IMR-90 (cell line): ENCODE results near the gene PLCB4. TPM values are rescaled to one million over a fixed set of nuclear protein-coding genes. Genes with fewer than 3 reads are reported as not detected.

Source experiments
- ATAC-seq: fragments of 200-7000 bp; cut with Tn5 transposase; 2 replicates; pipeline ENCODE4 v1.9.1; 2020; ENCODE audit warnings: low read depth, mild to moderate bottlenecking, moderate library complexity
- BruUV-seq: library from RNA; stranded (reverse); fragments of 400-500 nt; replicated peaks from 2 replicates; lab custom pipeline; 2021; lab: Mats Ljungman, UMichigan
- CTCF ChIA-PET: fragments of 300-600 bp; formaldehyde crosslinking; extraction: SDS; loops from one replicate; lab custom pipeline; 2021; ENCODE audit warnings: antibody characterized with exemption; lab: Yijun Ruan, JAX
- POLR2A ChIA-PET: fragments of 300-600 bp; sonication (Branson Sonifier 250); formaldehyde crosslinking; loops from one replicate; lab custom pipeline; 2022; ENCODE audit warnings: antibody characterized with exemption; ENCODE audit not compliant: unreplicated experiment; lab: Charles Lee
- DNase-seq: peaks from one replicate; pipeline ENCODE4 v3.0.0; 2013
- H2AFZ ChIP-seq: replicated peaks from 2 replicates; pipeline ENCODE3; 2013; ENCODE audit warnings: low read length, mild to moderate bottlenecking; ENCODE audit not compliant: poor library complexity
- H2AK5ac ChIP-seq: 2 replicates; pipeline ENCODE4 v1.6.1; 2013; ENCODE audit warnings: low read depth, low read length, inconsistent platforms
- H2AK9ac ChIP-seq: replicated peaks from 2 replicates; pipeline ENCODE3; 2013; ENCODE audit warnings: mild to moderate bottlenecking, low read depth, low read length, moderate library complexity; ENCODE audit not compliant: poor library complexity
- H2BK120ac ChIP-seq: 2 replicates; pipeline ENCODE4 v1.6.1; 2013; ENCODE audit warnings: low read depth, low read length, inconsistent platforms
- H2BK15ac ChIP-seq: 3 replicates; pipeline ENCODE4 v1.6.1; 2013; ENCODE audit warnings: low read depth, low read length, inconsistent platforms
- H2BK20ac ChIP-seq: 2 replicates; pipeline ENCODE4 v1.6.1; 2013; ENCODE audit warnings: low read depth, mild to moderate bottlenecking, inconsistent platforms, low read length, moderate library complexity
- H2BK5ac ChIP-seq: 2 replicates; pipeline ENCODE4 v1.6.1; 2013; ENCODE audit warnings: mild to moderate bottlenecking, low read depth, low read length, inconsistent platforms; ENCODE audit not compliant: poor library complexity, severe bottlenecking
- H3K14ac ChIP-seq: replicated peaks from 2 replicates; pipeline ENCODE4 v1.6.1; 2013; ENCODE audit warnings: low read depth, low read length, inconsistent platforms
- H3K18ac ChIP-seq: 2 replicates; pipeline ENCODE4 v1.6.1; 2013; ENCODE audit warnings: low read depth, low read length, control low read depth
- H3K23ac ChIP-seq: 2 replicates; pipeline ENCODE4 v1.6.1; 2013; ENCODE audit warnings: low read depth, low read length, inconsistent platforms
- H3K27ac ChIP-seq: 2 replicates; pipeline ENCODE4 v1.5.1; 2013; ENCODE audit warnings: mild to moderate bottlenecking, control low read depth, low read length; ENCODE audit not compliant: insufficient read depth
- H3K27me3 ChIP-seq: 2 replicates; pipeline ENCODE4 v1.6.1; 2013; ENCODE audit warnings: low read length; ENCODE audit not compliant: control insufficient read depth, insufficient read depth
- H3K36me3 ChIP-seq: 2 replicates; pipeline ENCODE4 v1.6.1; 2013; ENCODE audit warnings: low read length, mixed read lengths; ENCODE audit not compliant: control insufficient read depth, insufficient read depth
- H3K4ac ChIP-seq: 2 replicates; pipeline ENCODE4 v1.6.1; 2013; ENCODE audit warnings: low read depth, low read length, inconsistent platforms
- H3K4me1 ChIP-seq: 2 replicates; pipeline ENCODE4 v1.6.1; 2013; ENCODE audit warnings: low read length, mixed read lengths; ENCODE audit not compliant: control insufficient read depth, insufficient read depth
- H3K4me2 ChIP-seq: 2 replicates; pipeline ENCODE4 v1.6.1; 2013; ENCODE audit warnings: low read depth, mild to moderate bottlenecking, control low read depth, low read length, moderate library complexity
- H3K4me3 ChIP-seq: 2 replicates; pipeline ENCODE4 v1.5.1; 2013; ENCODE audit warnings: low read depth, mild to moderate bottlenecking, control low read depth, low read length, moderate library complexity; ENCODE audit not compliant: insufficient read depth
- H3K56ac ChIP-seq: 2 replicates; pipeline ENCODE4 v1.6.1; 2013; ENCODE audit warnings: low read length, inconsistent platforms; ENCODE audit not compliant: insufficient read depth; ENCODE audit errors: extremely low read depth
- H3K79me1 ChIP-seq, 2 experiments: 2 replicates each; pipeline ENCODE4 v1.6.1; 2013; ENCODE audit warnings: low read length in 2 of 2, inconsistent platforms in 1 of 2, low read depth in 1 of 2
- H3K9ac ChIP-seq: 2 replicates; pipeline ENCODE4 v1.6.1; 2013; ENCODE audit warnings: low read depth, low read length, control low read depth
- H3K9me1 ChIP-seq: 2 replicates; pipeline ENCODE4 v1.6.1; 2013; ENCODE audit warnings: low read length, inconsistent platforms; ENCODE audit not compliant: insufficient read depth
- H3K9me3 ChIP-seq: 2 replicates; pipeline ENCODE4 v1.6.1; 2013; ENCODE audit warnings: low read length; ENCODE audit not compliant: control insufficient read depth, insufficient read depth
- H4K20me1 ChIP-seq: 2 replicates; pipeline ENCODE4 v1.6.1; 2013; ENCODE audit warnings: low read length, inconsistent platforms; ENCODE audit not compliant: insufficient read depth
- H4K5ac ChIP-seq: 2 replicates; pipeline ENCODE4 v1.6.1; 2013; ENCODE audit warnings: mild to moderate bottlenecking, low read depth, low read length, control low read depth
- H4K8ac ChIP-seq, 2 experiments: 2 replicates each; pipeline ENCODE4 v1.6.1; 2013; ENCODE audit warnings: low read depth in 2 of 2, low read length in 2 of 2, control low read depth in 1 of 2, inconsistent platforms in 1 of 2
- H4K91ac ChIP-seq: 2 replicates; pipeline ENCODE4 v1.6.1; 2013; ENCODE audit warnings: low read depth, low read length, inconsistent platforms; ENCODE audit not compliant: insufficient read depth
- BHLHE40 ChIP-seq: fragments of 150-350 bp; IDR thresholded peaks from 2 replicates; pipeline ENCODE4 v1.6.1; 2016; ENCODE audit warnings: mild to moderate bottlenecking, low read depth, low read length
- CEBPB ChIP-seq: IDR thresholded peaks from 2 replicates; pipeline ENCODE4 v1.6.1; 2012; ENCODE audit warnings: low read depth, low read length, improper control_type of control experiment
- FOS ChIP-seq: fragments of 150-350 bp; IDR thresholded peaks from 2 replicates; pipeline ENCODE4 v1.6.1; 2016; ENCODE audit warnings: low read depth, low read length
- MXI1 ChIP-seq: IDR thresholded peaks from 2 replicates; pipeline ENCODE4 v1.6.1; 2012; ENCODE audit warnings: low read depth, mild to moderate bottlenecking, low read length, moderate library complexity, borderline replicate concordance
- POLR2A ChIP-seq: IDR thresholded peaks from 2 replicates; pipeline ENCODE4 v1.6.1; 2012; ENCODE audit warnings: mild to moderate bottlenecking, low read depth, low read length
- RAD21 ChIP-seq: IDR thresholded peaks from 2 replicates; pipeline ENCODE4 v1.6.1; 2012; ENCODE audit warnings: low read length, improper control_type of control experiment
- RCOR1 ChIP-seq: IDR thresholded peaks from 2 replicates; pipeline ENCODE4 v1.6.1; 2012; ENCODE audit warnings: mild to moderate bottlenecking, low read length, improper control_type of control experiment; ENCODE audit not compliant: insufficient replicate concordance
- RFX5 ChIP-seq: IDR thresholded peaks from 2 replicates; pipeline ENCODE4 v1.8.0; 2012; ENCODE audit warnings: low read depth, mild to moderate bottlenecking, low read length, moderate library complexity
- USF2 ChIP-seq: fragments of 150-350 bp; IDR thresholded peaks from 2 replicates; pipeline ENCODE4 v1.6.1; 2017; ENCODE audit warnings: mild to moderate bottlenecking, antibody characterized with exemption, low read length, low read depth
- WGBS, 2 experiments: methylation state at CpG; one replicate each; pipeline versions ENCODE4 v1.1.5 to v1.1.7; 2013; ENCODE audit warnings: missing lambda C conversion rate in 2 of 2; ENCODE audit not compliant: insufficient read length in 1 of 2; ENCODE audit errors: extremely low coverage in 2 of 2; 5-methylcytosine and 5-hydroxymethylcytosine counted together
- dilution Hi-C: fragments of 300-500 bp; cut with HindIII; formaldehyde crosslinking; loops from one replicate; pipeline ENCODE4 v1.14.3; 2018; ENCODE audit warnings: low sequenced_read_pairs; ENCODE audit not compliant: unreplicated experiment
- in situ Hi-C: fragments of 300-500 bp; cut with MboI; formaldehyde crosslinking; loops from 3 replicates; pipeline ENCODE4 v1.14.3; 2019; ENCODE audit warnings: low sequenced_read_pairs, inconsistent platforms, mixed read lengths
- intact Hi-C: fragments of 100-400 bp; cut with micrococcal nuclease; formaldehyde crosslinking; loops from 2 replicates; pipeline ENCODE4 v1.10.0; 2022
- polyA plus RNA-seq, 3 experiments: library from polyadenylated mRNA; depleted of rRNA; stranded (reverse); fragments of >200 nt; gene quantifications; 2 replicates each; pipeline ENCODE4 v1.2.3, GENCODE V29; 2012; ENCODE audit warnings: low replicate concordance in 1 of 3
- total RNA-seq: library from RNA; depleted of rRNA; stranded (reverse); fragments of >200 nt; gene quantifications from 2 replicates; pipeline ENCODE4 v1.2.3, GENCODE V29; 2012
- TF ChIP-seq, protein P1 (sequence below): fragments of 150-350 bp; IDR thresholded peaks from 2 replicates; pipeline ENCODE4 v1.6.1; 2016; ENCODE audit warnings: low read depth, mild to moderate bottlenecking, low read length, moderate library complexity, borderline replicate concordance
- TF ChIP-seq, protein P2 (sequence below): conservative IDR thresholded peaks from 2 replicates; pipeline ENCODE4 v1.5.1; 2012; ENCODE audit warnings: mild to moderate bottlenecking, low read depth, low read length, improper control_type of control experiment

The PLCB4 gene
- total and polyA plus RNA-seq, 2 of the 4 experiments (the other 2 are of a cell fraction), result 12.5 to 24.0 TPM

- peak; percentile 77 for TF ChIP-seq RAD21
- no peak for TF ChIP-seq POLR2A
- no peak for TF ChIP-seq RCOR1
Measured at GRCh38 chr20:9359561-9360308, 290.8 kb downstream of the PLCB4 start (continued).

DNA sequence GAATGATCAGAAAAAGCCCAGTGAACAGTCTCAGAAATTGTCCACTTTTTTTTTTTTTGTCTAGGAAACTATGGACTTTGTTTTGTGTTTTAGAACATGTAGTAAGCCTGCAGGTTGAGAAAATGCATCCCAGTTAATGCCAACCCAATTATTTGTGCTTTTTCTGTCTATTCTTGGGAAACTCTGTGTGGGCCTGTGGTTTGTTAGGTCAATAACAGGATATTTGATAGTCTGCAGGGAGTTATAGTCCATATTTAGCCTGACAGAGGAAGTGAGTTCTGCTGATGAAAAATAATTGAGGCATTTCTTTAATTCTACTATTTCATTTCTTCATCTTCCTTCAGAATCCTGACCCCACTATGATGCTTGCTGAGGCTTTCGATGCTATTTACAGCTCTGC, 291.5 kb downstream of the PLCB4 start:
- in situ Hi-C loops, result loop anchor here (10.0 kb wide), 2 partner anchors 506 to 596 kb away; no protein-coding TSS in a partner anchor
- no peak overlapping the region for H4K91ac ChIP-seq
- TF ChIP-seq RAD21, result no peak
- TF ChIP-seq, protein P1, sequence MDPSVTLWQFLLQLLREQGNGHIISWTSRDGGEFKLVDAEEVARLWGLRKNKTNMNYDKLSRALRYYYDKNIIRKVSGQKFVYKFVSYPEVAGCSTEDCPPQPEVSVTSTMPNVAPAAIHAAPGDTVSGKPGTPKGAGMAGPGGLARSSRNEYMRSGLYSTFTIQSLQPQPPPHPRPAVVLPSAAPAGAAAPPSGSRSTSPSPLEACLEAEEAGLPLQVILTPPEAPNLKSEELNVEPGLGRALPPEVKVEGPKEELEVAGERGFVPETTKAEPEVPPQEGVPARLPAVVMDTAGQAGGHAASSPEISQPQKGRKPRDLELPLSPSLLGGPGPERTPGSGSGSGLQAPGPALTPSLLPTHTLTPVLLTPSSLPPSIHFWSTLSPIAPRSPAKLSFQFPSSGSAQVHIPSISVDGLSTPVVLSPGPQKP, result no peak
- no peak for TF ChIP-seq CEBPB
- no peak for TF ChIP-seq RFX5
- no peak for TF ChIP-seq FOS
- no peak for TF ChIP-seq BHLHE40
- TF ChIP-seq MXI1, result no peak
- TF ChIP-seq, protein P2, sequence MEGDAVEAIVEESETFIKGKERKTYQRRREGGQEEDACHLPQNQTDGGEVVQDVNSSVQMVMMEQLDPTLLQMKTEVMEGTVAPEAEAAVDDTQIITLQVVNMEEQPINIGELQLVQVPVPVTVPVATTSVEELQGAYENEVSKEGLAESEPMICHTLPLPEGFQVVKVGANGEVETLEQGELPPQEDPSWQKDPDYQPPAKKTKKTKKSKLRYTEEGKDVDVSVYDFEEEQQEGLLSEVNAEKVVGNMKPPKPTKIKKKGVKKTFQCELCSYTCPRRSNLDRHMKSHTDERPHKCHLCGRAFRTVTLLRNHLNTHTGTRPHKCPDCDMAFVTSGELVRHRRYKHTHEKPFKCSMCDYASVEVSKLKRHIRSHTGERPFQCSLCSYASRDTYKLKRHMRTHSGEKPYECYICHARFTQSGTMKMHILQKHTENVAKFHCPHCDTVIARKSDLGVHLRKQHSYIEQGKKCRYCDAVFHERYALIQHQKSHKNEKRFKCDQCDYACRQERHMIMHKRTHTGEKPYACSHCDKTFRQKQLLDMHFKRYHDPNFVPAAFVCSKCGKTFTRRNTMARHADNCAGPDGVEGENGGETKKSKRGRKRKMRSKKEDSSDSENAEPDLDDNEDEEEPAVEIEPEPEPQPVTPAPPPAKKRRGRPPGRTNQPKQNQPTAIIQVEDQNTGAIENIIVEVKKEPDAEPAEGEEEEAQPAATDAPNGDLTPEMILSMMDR, result no peak
- no peak for TF ChIP-seq USF2
- no peak overlapping the region for H2BK20ac ChIP-seq
- H3K4me2 ChIP-seq, result no peak overlapping the region
- H3K18ac ChIP-seq, result no peak overlapping the region
- H3K79me1 ChIP-seq, result peaks cover 15 to 35% of the 10 kb centered on the region in 2 experiments; a peak in 3 of 4 replicates
- no peaks in the 10 kb centered on the region for H3K9me3 ChIP-seq
- no peak overlapping the region for H2BK15ac ChIP-seq
- no peak overlapping the region for H2AFZ ChIP-seq
- peaks cover 9% of the 10 kb centered on the region for H3K9me1 ChIP-seq
- H3K36me3 ChIP-seq, result peaks cover 15% of the 10 kb centered on the region
- POLR2A ChIA-PET, result no interaction called here
- no peak overlapping the region for H2BK120ac ChIP-seq
- H2AK5ac ChIP-seq, result no peak overlapping the region
- no peak overlapping the region for H3K4me3 ChIP-seq
- peaks cover 5% of the 10 kb centered on the region for H3K4me1 ChIP-seq
- 100% methylated on average over 1 of the region's 1 CpG; no CpG with 5 or more reads in 1 of the 2 experiments for WGBS, 2 experiments
- intact Hi-C loops, result no loop called here
- no peak overlapping the region for H3K9ac ChIP-seq
- no peak overlapping the region for H4K5ac ChIP-seq
- no peak overlapping the region for H2BK5ac ChIP-seq
- no peak overlapping the region for H3K14ac ChIP-seq
- no peak overlapping the region for H3K4ac ChIP-seq
- H4K20me1 ChIP-seq, result no peaks in the 10 kb centered on the region
- no peak overlapping the region for H3K27ac ChIP-seq
- no peak overlapping the region for H3K23ac ChIP-seq
- no peak overlapping the region for H3K56ac ChIP-seq
- no peak overlapping the region for H4K8ac ChIP-seq
- no peak for ATAC-seq
- BruUV-seq, result no TSS peak
- DNase-seq, result peak; percentile 22
- dilution Hi-C loops, result loop anchor here (25.0 kb wide), 1 partner anchor 598 kb away; no protein-coding TSS in a partner anchor
- CTCF ChIA-PET, result interaction anchor here (0.6 to 1.3 kb wide), 2 partner anchors 355 to 571 kb away, joined by 3 to 5 read pairs; no protein-coding TSS in a partner anchor
- H2AK9ac ChIP-seq, result no peak overlapping the region
- H3K27me3 ChIP-seq, result no peaks in the 10 kb centered on the region
